Right cardiac atrium (tissue), 5 donors: ENCODE measurements around the gene DIAPH1. TPM values are rescaled to one million over a fixed set of nuclear protein-coding genes. Genes with fewer than 3 reads are reported as not detected.

ENCODE experiments used
- ATAC-seq, 2 donors: fragments of 200-7000 bp; cut with Tn5 transposase; one replicate each; pipeline versions ENCODE4 v1.8.0 to v1.9.1; 2020; ENCODE audit warnings: moderate library complexity in 2 of 2, mild to moderate bottlenecking in 1 of 2
- DNase-seq, 3 donors: peaks; one replicate each; pipeline ENCODE4 v3.0.0-alpha.2; 2020
- H3K27ac ChIP-seq: one replicate; pipeline ENCODE4 v1.5.1; 2013; ENCODE audit warnings: mild to moderate bottlenecking, low read length, control low read depth, moderate library complexity
- H3K27me3 ChIP-seq: one replicate; pipeline ENCODE4 v1.6.1; 2013; ENCODE audit not compliant: control insufficient read depth, insufficient read depth
- H3K4me1 ChIP-seq: one replicate; pipeline ENCODE4 v1.6.1; 2013; ENCODE audit warnings: low read length; ENCODE audit not compliant: control insufficient read depth, insufficient read depth
- H3K4me3 ChIP-seq: one replicate; pipeline ENCODE4 v1.5.1; 2013; ENCODE audit warnings: low read length, control low read depth
- H3K9me3 ChIP-seq: one replicate; pipeline ENCODE4 v1.6.1; 2013; ENCODE audit warnings: low read length; ENCODE audit not compliant: control insufficient read depth
- WGBS: extraction: QIAGEN DNeasy Blood & Tissue Kit; methylation state at CpG from one replicate; pipeline ENCODE4 v1.1.7; 2013; 5-methylcytosine and 5-hydroxymethylcytosine counted together
- intact Hi-C, 4 donors: fragments of 100-400 bp; cut with DNase I; formaldehyde crosslinking; loops; one replicate each; pipeline versions ENCODE4 v1.11.0 to v1.14.0; 2022 to 2023
- polyA plus RNA-seq: library from polyadenylated mRNA; stranded (reverse); fragments of 200-250 nt; gene quantifications from one replicate; pipeline ENCODE4 v1.2.3, GENCODE V29; 2013
- total RNA-seq, 4 donors: library from RNA; stranded (reverse); fragmentation: NEBNext Ultra II Directional; extraction: Animal tissue kit (Norgen Biotek cat#: 25700); gene quantifications; one replicate each; pipeline ENCODE4 v1.2.1, GENCODE V29; 2021
- donor health status: healthy with polysubstance abuse.
- donor health status: DM: no; HTN: yes; CAD: no.
- donor health status: DM: no; HTN: no; CAD: no.
- donor health status: DM: no; HTN: yes; CAD: no; lungs with severe emphysema.
- donor health status: DM: yes; HTN: yes; CAD: no.

Gene DIAPH1
- total and polyA plus RNA-seq, 5 donors: 11.8 to 53.0 (median 19.1) TPM

GRCh38 chr5:141495453-141495811 is 123.4 kb downstream of the DIAPH1 start:
- Histone ChIP-seq H3K27me3 (no peaks in the 10 kb centered on the region), H3K4me1 (peaks cover 5% of the 10 kb centered on the region), H3K9me3 (no peaks in the 10 kb centered on the region), H3K4me3 (no peak overlapping the region), H3K27ac (no peak overlapping the region)
- intact Hi-C loops: no loop called here
- WGBS: 89% methylated on average over 8 of the region's 8 CpGs
- DNase-seq (peak in 1 of 3 donors; percentile 18), ATAC-seq (no peak)

DNA sequence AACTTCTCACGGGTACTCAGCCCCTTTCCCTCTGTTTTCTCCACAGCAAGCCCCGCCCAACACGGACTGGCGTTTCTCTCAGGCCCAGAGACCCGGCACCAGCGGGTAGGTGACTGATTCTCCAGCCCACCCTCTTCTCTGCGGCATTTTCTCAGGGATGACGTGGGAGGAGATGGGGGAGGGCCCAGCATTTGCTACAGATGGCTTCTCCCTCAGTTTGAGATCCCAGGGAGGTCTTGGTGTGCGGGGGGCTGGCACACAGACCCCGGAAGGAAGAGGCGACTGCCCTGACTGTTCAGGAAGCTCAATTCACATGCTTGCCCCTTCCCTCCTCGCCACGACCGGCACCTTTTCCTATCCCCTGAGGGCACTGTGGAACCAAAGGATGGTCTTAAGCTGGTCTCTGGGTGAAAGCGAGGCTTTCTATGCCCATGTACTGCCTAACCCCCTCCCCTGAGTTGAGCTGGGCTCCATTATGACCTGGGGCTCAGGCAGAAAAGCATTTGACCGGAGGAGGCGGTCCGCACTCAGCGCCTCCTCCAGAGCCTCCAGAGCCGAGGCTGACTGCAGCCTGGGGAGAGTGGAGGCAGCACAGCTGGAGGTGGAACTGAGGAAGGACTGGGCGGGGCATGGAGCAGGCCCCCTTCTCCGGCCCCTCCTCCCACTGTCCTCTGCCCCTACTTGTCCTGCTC is 123.9 kb downstream of the DIAPH1 start:
- intact Hi-C loops: no loop called here
- peaks cover 5% of the 10 kb centered on the region for H3K4me1 ChIP-seq
- no peaks in the 10 kb centered on the region for H3K9me3 ChIP-seq
- ATAC-seq (no peak), DNase-seq (peak in 1 of 3 donors; percentile 53)
- WGBS: 67% methylated on average over 22 of the region's 22 CpGs
- H3K4me3 ChIP-seq: no peak overlapping the region
- no peaks in the 10 kb centered on the region for H3K27me3 ChIP-seq
- no peak overlapping the region for H3K27ac ChIP-seq

DNA sequence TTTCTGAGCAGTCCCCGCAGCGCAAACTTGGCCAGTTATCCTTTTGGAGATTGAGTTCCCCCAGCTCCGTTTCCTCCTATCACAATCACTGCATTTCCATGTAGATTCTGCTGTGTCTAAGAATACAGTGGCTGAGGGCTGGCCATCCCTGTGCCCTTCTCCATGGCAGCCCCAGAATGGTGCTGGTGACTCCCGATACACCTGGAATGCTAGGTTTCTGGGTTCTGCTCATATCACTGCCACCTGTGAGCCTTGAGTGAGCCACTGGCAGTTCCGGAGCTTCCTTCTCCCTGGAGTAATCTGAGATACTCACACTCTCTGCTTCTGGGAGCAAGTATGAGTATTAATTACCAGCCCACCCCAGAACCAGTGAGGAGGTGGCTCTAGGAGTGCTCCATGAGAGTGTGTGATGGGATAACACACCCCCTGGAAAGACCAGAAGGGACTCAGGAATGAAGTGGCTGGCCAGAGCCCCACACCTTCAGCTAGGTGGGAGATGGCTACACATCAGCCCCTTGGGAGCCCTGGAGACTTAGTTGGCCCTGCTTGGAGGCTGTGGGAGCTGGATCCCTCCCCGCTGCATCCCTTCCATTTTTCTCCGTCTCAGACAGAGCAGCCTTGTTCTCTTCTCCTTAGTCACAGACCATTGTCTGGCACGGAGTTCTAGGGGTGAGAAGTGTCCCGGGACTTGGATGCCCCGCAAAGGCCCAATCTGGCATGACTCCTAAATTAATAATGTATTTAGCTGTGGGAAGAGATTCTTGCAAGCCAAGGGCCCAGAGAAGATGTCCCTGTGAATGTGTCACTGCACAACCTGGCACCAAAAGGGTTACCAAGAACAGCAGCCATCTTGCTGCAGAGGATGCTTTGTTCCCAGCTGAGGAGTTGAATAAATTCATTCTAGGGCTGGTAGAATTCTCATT is 125.0 kb downstream of the DIAPH1 start:
- intact Hi-C loops: no loop called here
- WGBS: 63% methylated on average over 10 of the region's 10 CpGs
- H3K27ac ChIP-seq: peak overlapping the region; percentile 31
- H3K9me3 ChIP-seq: no peaks in the 10 kb centered on the region
- no peak overlapping the region for H3K4me3 ChIP-seq
- ATAC-seq (peak; percentile 61 to 72), DNase-seq (peak in 2 of 3 donors; percentile 64 to 65)
- H3K27me3 ChIP-seq: no peaks in the 10 kb centered on the region
- peaks cover 5% of the 10 kb centered on the region for H3K4me1 ChIP-seq

GRCh38 chr5:141492168-141492885 is 126.5 kb downstream of the DIAPH1 start:
- Histone ChIP-seq H3K27me3 (no peaks in the 10 kb centered on the region), H3K4me3 (no peak overlapping the region), H3K9me3 (no peaks in the 10 kb centered on the region), H3K4me1 (peaks cover 5% of the 10 kb centered on the region), H3K27ac (no peak overlapping the region)
- peak; percentile 28 to 71 (median 64) for DNase-seq
- 54% methylated on average over 68 of the region's 68 CpGs for WGBS
- peak; percentile 25 to 38 for ATAC-seq
- intact Hi-C loops: no loop called here

DNA sequence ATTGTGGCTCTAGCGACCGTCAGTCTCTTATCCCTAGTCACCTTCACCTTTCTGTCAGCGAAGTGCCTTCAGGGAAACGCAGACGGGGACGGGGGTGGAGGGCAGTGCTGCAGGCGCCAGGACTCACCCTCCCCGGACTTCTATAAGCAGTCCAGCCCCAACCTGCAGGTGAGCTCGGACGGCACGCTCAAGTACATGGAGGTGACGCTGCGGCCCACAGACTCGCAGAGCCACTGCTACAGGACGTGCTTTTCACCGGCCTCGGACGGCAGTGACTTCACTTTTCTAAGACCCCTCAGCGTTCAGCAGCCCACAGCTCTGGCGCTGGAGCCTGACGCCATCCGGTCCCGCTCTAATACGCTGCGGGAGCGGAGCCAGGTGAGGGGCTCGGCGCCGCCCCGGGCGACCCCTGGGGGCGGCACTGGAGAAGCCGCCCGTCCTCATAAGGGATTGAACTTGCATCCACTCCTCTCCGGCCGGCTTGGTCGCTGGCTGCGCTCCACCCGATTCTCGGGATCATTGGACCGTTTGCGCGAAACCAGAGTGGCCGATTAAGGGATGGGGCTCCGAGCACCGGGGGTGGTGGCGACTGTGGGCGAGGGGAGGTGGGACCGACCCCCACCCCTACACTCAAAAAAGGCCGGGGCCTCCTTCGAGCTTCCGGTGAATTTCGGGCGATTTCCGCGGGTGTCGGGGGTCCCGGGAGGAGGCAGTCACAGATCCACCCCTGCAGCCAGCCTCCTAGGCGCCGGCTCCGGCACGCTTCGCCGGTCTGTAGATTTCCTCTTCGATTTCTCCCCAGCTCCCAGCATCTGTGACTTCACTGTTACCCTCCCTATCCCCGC is 127.3 kb downstream of the DIAPH1 start:
- Histone ChIP-seq H3K4me3 (no peak overlapping the region), H3K9me3 (no peaks in the 10 kb centered on the region), H3K27me3 (no peaks in the 10 kb centered on the region), H3K27ac (no peak overlapping the region), H3K4me1 (peaks cover 5% of the 10 kb centered on the region)
- WGBS: 58% methylated on average over 66 of the region's 66 CpGs
- DNase-seq (no peak), ATAC-seq (no peak)
- intact Hi-C loops: no loop called here

DNA sequence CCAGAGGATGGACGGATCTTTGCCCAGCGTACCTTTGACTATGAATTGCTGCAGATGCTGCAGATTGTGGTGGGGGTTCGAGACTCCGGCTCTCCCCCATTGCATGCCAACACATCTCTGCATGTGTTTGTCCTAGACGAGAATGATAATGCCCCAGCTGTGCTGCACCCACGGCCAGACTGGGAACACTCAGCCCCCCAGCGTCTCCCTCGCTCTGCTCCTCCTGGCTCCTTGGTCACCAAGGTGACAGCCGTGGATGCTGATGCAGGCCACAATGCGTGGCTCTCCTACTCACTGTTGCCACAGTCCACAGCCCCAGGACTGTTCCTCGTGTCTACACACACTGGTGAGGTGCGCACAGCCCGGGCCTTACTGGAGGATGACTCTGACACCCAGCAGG is 128.0 kb downstream of the DIAPH1 start:
- Histone ChIP-seq H3K9me3 (no peaks in the 10 kb centered on the region), H3K4me1 (peaks cover 5% of the 10 kb centered on the region), H3K27ac (no peak overlapping the region), H3K4me3 (no peak overlapping the region), H3K27me3 (no peaks in the 10 kb centered on the region)
- WGBS: 88% methylated on average over 13 of the region's 13 CpGs
- DNase-seq: no peak
- ATAC-seq: no peak
- intact Hi-C loops: no loop called here

DNA sequence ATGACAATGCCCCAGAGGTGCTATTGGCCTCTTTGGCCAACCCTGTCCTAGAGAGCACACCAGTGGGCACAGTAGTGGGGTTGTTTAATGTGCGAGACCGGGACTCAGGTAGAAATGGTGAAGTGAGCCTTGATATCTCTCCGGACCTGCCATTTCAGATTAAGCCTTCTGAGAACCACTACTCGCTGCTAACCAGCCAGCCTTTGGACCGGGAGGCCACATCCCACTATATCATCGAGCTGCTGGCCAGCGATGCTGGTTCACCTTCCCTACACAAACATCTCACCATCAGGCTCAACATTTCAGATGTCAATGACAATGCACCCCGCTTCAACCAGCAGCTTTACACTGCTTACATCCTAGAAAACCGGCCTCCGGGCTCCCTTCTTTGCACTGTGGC is 128.5 kb downstream of the DIAPH1 start:
- intact Hi-C loops: no loop called here
- Histone ChIP-seq H3K27ac (no peak overlapping the region), H3K9me3 (no peaks in the 10 kb centered on the region), H3K27me3 (no peaks in the 10 kb centered on the region), H3K4me1 (peaks cover 5% of the 10 kb centered on the region), H3K4me3 (no peak overlapping the region)
- WGBS: 92% methylated on average over 10 of the region's 10 CpGs
- no peak for DNase-seq
- ATAC-seq: no peak

GRCh38 chr5:141489841-141490240 is 129.0 kb downstream of the DIAPH1 start:
- no peak for DNase-seq
- ATAC-seq: no peak
- Histone ChIP-seq H3K27me3 (no peaks in the 10 kb centered on the region), H3K27ac (no peak overlapping the region), H3K9me3 (no peaks in the 10 kb centered on the region), H3K4me3 (no peak overlapping the region), H3K4me1 (peaks cover 5% of the 10 kb centered on the region)
- intact Hi-C loops: no loop called here
- 87% methylated on average over 10 of the region's 10 CpGs for WGBS

DNA sequence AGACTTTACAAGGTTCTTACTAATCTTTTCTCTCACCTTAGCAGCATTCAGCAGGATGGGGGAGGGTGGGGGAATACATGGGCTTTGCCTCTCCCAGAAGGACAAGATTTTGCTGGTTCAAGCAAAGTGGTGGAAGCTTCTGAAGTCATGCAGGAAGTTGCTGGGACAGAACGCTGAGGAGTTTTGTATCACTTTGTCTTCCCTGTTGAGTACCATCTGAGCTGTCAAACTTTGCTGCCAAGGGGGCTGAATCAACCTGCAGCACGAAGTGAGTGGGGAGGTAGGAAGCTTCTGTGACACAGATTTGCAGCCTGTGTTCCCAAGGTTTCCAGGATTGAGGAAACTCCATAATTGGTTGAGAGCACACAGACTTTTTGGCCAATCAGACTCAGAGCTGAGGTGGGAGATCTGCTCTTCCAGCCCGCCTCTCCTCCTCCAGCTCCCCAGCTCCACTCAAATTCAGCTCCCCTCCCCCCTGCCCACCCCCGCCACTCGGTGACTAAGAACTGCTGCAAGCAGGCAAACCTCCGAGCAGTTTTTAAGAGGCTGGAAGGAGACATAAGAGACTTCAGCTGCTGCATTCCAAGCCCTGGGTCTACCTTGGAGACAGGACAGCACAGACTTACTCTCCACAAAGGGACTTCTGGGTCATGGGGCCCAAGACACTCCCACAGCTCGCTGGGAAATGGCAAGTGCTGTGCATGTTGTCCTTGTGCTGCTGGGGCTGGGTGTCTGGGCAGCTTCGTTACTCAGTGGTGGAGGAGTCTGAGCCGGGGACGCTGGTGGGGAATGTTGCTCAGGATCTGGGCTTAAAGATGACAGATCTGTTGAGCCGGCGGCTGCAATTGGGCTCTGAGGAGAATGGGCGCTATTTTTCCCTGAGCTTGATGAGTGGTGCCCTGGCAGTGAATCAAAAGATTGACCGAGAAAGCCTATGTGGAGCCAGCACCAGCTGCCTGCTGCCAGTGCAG is 129.9 kb downstream of the DIAPH1 start, which contains the start of gene PCDHGC5:
PCDHGC5 (plus strand) TSS at position 491 of the 971 bp plus-strand sequence; CDS start at position 651, 160 bp downstream.
- 65% methylated on average over 14 of the region's 14 CpGs for WGBS
- Histone ChIP-seq H3K27ac (no peak within 1 kb of the TSS), H3K27me3 (no peaks in the 10 kb centered on the region), H3K9me3 (no peaks in the 10 kb centered on the region), H3K4me1 (peaks cover 5% of the 10 kb centered on the region), H3K4me3 (no peak within 1 kb of the TSS)
- ATAC-seq: no peak
- intact Hi-C loops: no loop called here
- no peak for DNase-seq
